Stimulated activated effector memory CD8-positive, alpha-beta T cell treated with anti-CD3 and anti-CD28 coated beads, Interleukin-12 subunit alpha, Interleukin-12 subunit beta, amount 100 ng/mL, for 72 hours (primary cell): Measurements from ENCODE around the gene ZW10.

Experiments
- ATAC-seq: fragments of 150-1000 bp; cut with Tn5 transposase; 2 replicates; pipeline ENCODE4 v1.10.0; 2021
- DNase-seq, 2 donors: peaks; one replicate each; pipeline ENCODE4 v3.0.0; 2021 to 2022; ENCODE audit warnings: low spot score in 2 of 2
- H3K27ac Mint-ChIP-seq: one replicate; pipeline ENCODE4 v1.8.0; 2022; ENCODE audit warnings: mild to moderate bottlenecking, mixed read lengths
- H3K36me3 Mint-ChIP-seq: one replicate; pipeline ENCODE4 v1.8.0; 2022; ENCODE audit warnings: mild to moderate bottlenecking, mixed read lengths
- H3K4me1 Mint-ChIP-seq: one replicate; pipeline ENCODE4 v1.8.0; 2022; ENCODE audit warnings: mixed read lengths
- H3K4me3 Mint-ChIP-seq: one replicate; pipeline ENCODE4 v1.8.0; 2022; ENCODE audit warnings: mild to moderate bottlenecking, mixed read lengths
- H3K9me3 Mint-ChIP-seq: one replicate; pipeline ENCODE4 v1.8.0; 2022; ENCODE audit warnings: mixed read lengths

ZW10 gene

GRCh38 chr11:113694390-113694789, 79.1 kb downstream of the ZW10 start:
- DNase-seq: no peak
- no peak overlapping the region for H3K27ac Mint-ChIP-seq

GRCh38 chr11:113693030-113693429, 80.5 kb downstream of the ZW10 start:
- no peak overlapping the region for H3K27ac Mint-ChIP-seq
- H3K4me1 Mint-ChIP-seq: no peaks in the 10 kb centered on the region
- no peak for ATAC-seq

More at GRCh38 chr11:113694390-113694789, 79.1 kb downstream of the ZW10 start:
- no peaks in the 10 kb centered on the region for H3K9me3 Mint-ChIP-seq
- no peak overlapping the region for H3K4me3 Mint-ChIP-seq
- no peak for ATAC-seq
- H3K36me3 Mint-ChIP-seq: no peaks in the 10 kb centered on the region
- H3K4me1 Mint-ChIP-seq: no peaks in the 10 kb centered on the region

GRCh38 chr11:113690619-113691569, 82.6 kb downstream of the ZW10 start:
- no peak overlapping the region for H3K27ac Mint-ChIP-seq
- ATAC-seq (peak; percentile 65), DNase-seq (no peak)
- H3K9me3 Mint-ChIP-seq: no peaks in the 10 kb centered on the region
- H3K4me1 Mint-ChIP-seq: peaks cover 6% of the 10 kb centered on the region
- no peaks in the 10 kb centered on the region for H3K36me3 Mint-ChIP-seq
- H3K4me3 Mint-ChIP-seq: no peak overlapping the region

More at GRCh38 chr11:113693030-113693429, 80.5 kb downstream of the ZW10 start:
- no peaks in the 10 kb centered on the region for H3K36me3 Mint-ChIP-seq
- no peaks in the 10 kb centered on the region for H3K9me3 Mint-ChIP-seq
- no peak overlapping the region for H3K4me3 Mint-ChIP-seq
- DNase-seq: no peak

GRCh38 chr11:113689768-113690618, 83.5 kb downstream of the ZW10 start:
- Mint-ChIP-seq H3K9me3 (no peaks in the 10 kb centered on the region), H3K4me1 (peaks cover 9% of the 10 kb centered on the region), H3K36me3 (no peaks in the 10 kb centered on the region), H3K27ac (no peak overlapping the region), H3K4me3 (no peak overlapping the region)
- no peak for ATAC-seq
- DNase-seq: no peak

GRCh38 chr11:113685654-113686359, 87.7 kb downstream of the ZW10 start:
- H3K4me3 Mint-ChIP-seq: no peak overlapping the region
- no peaks in the 10 kb centered on the region for H3K9me3 Mint-ChIP-seq
- no peak for DNase-seq
- ATAC-seq: peak; percentile 17
- H3K27ac Mint-ChIP-seq: peak overlapping the region; percentile 16
- peaks cover 9% of the 10 kb centered on the region for H3K4me1 Mint-ChIP-seq
- H3K36me3 Mint-ChIP-seq: no peaks in the 10 kb centered on the region

- ATAC-seq: no peak
- Mint-ChIP-seq H3K4me1 (peaks cover 9% of the 10 kb centered on the region), H3K27ac (no peak overlapping the region), H3K9me3 (no peaks in the 10 kb centered on the region), H3K36me3 (no peaks in the 10 kb centered on the region), H3K4me3 (no peak overlapping the region)
- DNase-seq: no peak
These were observed 89.0 kb downstream of the ZW10 start for GRCh38 chr11:113684496-113684895.

- Mint-ChIP-seq H3K4me3 (no peak overlapping the region), H3K27ac (peak overlapping the region; percentile 23), H3K36me3 (no peaks in the 10 kb centered on the region), H3K4me1 (peaks cover 9% of the 10 kb centered on the region), H3K9me3 (no peaks in the 10 kb centered on the region)
- DNase-seq: no peak
- ATAC-seq: no peak
These were observed 89.9 kb downstream of the ZW10 start for GRCh38 chr11:113683481-113684046.
